OCI-LY3 (cell line): Measurements from ENCODE around the gene ESF1.

ENCODE experiments used
- H2AFZ ChIP-seq: fragments of 200-600, 300-600 bp; shearing (Covaris generic); 2 replicates; pipeline ENCODE4 v1.6.0; 2014; ENCODE audit warnings: antibody characterized with exemption, low read depth, low read length
- H3K27ac ChIP-seq: fragments of 200-600, 300-600 bp; sonication (generic); 2 replicates; pipeline ENCODE4 v1.5.1; 2014; ENCODE audit warnings: mild to moderate bottlenecking, low read length, moderate library complexity, mixed read lengths
- H3K27me3 ChIP-seq: fragments of 200-600, 300-600 bp; sonication (generic); 2 replicates; pipeline ENCODE4 v1.6.1; 2014; ENCODE audit warnings: low read depth, low read length, mixed read lengths
- H3K36me3 ChIP-seq: fragments of 200-600, 300-600 bp; sonication (generic); replicated peaks from 2 replicates; pipeline ENCODE3; 2014; ENCODE audit warnings: low read depth, low read length, mixed read lengths
- H3K4me1 ChIP-seq: fragments of 300-600, 200-600 bp; sonication (generic); 2 replicates; pipeline ENCODE4 v1.6.1; 2014; ENCODE audit warnings: low read length, mixed read lengths
- H3K4me2 ChIP-seq: fragments of 200-600, 300-600 bp; sonication (generic); 2 replicates; pipeline ENCODE4 v1.6.1; 2014; ENCODE audit warnings: low read length, mixed read lengths
- H3K4me3 ChIP-seq: fragments of 300-600, 200-600 bp; sonication (generic); 2 replicates; pipeline ENCODE4 v1.5.1; 2014; ENCODE audit warnings: antibody characterized with exemption, mild to moderate bottlenecking, low read length, moderate library complexity
- H3K79me2 ChIP-seq: fragments of 300-600, 200-600 bp; shearing (Covaris generic); 2 replicates; pipeline ENCODE4 v1.6.1; 2014; ENCODE audit warnings: mild to moderate bottlenecking, low read length, mixed read lengths
- H3K9ac ChIP-seq: fragments of 300-600, 200-600 bp; shearing (Covaris generic); 2 replicates; pipeline ENCODE4 v1.6.0; 2014; ENCODE audit warnings: mild to moderate bottlenecking, low read length, moderate library complexity
- H3K9me3 ChIP-seq: fragments of 200-600, 300-600 bp; shearing (Covaris generic); 2 replicates; pipeline ENCODE4 v1.6.1; 2014; ENCODE audit warnings: low read length, mixed read lengths; ENCODE audit not compliant: insufficient read depth
- H4K20me1 ChIP-seq: fragments of 200-600, 300-600 bp; sonication (generic); 2 replicates; pipeline ENCODE4 v1.6.1; 2016; ENCODE audit warnings: low read length, mixed read lengths; ENCODE audit not compliant: insufficient read depth
- EZH2phosphoT487 ChIP-seq: fragments of 200-600 bp; shearing (Covaris generic); IDR thresholded peaks from 2 replicates; pipeline ENCODE4 v1.6.1; 2018; ENCODE audit warnings: antibody characterized with exemption, mixed run types, low read depth
- TF ChIP-seq, protein P1 (sequence below): fragments of 200-600, 300-600 bp; sonication (generic); IDR thresholded peaks from 2 replicates; pipeline ENCODE4 v1.5.1; 2014; ENCODE audit warnings: antibody characterized with exemption, low read length, low read depth

The ESF1 gene

DNA sequence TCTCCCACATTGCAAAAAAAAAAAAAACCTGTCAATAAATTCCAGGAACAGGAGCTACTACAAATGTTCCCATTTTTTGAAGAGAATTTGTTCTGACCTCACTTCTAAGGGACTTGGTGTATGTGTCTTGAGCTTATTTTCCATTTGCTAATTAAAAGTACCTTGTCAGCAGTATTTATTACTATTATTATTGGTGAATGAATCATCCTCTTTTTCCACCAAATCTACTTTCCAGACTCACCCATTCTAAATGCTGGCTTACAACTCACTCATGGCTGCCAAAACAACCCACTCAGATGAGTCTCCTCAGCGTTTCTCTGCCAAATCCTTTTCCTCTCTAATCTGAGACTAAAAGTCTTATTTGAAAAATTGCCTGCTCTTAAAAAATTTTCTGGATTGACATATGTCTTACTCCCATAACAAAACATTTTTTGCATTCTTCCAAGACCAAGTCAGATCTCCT lies 112.8 kb downstream of the ESF1 start:
- H3K4me2 ChIP-seq = no peak overlapping the region
- H3K4me3 ChIP-seq = no peak overlapping the region
- no peak overlapping the region for H3K27ac ChIP-seq

DNA sequence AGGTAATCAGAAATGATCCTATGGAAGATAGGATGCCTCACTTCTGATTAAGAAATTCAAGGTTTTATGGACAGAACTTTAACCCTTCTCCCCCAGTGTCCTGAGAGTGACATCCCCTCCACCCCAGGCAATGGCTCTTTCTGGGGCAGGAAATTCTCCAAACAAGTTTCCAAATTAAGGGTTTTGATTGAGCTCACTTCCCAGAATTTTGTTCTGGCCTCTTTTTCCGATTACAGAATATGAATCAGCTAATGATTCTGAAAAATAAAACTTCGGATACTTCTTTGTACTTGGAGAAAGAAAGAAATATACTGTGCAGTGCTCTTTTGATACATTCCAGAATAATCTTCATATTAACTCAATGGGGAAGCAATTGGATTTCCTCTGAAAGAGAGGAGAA lies 113.2 kb downstream of the ESF1 start:
- H3K36me3 ChIP-seq = no peaks in the 10 kb centered on the region
- H4K20me1 ChIP-seq = no peaks in the 10 kb centered on the region
- H3K79me2 ChIP-seq = no peaks in the 10 kb centered on the region
- H3K27me3 ChIP-seq = peaks cover 8% of the 10 kb centered on the region
- TF ChIP-seq, protein P1, sequence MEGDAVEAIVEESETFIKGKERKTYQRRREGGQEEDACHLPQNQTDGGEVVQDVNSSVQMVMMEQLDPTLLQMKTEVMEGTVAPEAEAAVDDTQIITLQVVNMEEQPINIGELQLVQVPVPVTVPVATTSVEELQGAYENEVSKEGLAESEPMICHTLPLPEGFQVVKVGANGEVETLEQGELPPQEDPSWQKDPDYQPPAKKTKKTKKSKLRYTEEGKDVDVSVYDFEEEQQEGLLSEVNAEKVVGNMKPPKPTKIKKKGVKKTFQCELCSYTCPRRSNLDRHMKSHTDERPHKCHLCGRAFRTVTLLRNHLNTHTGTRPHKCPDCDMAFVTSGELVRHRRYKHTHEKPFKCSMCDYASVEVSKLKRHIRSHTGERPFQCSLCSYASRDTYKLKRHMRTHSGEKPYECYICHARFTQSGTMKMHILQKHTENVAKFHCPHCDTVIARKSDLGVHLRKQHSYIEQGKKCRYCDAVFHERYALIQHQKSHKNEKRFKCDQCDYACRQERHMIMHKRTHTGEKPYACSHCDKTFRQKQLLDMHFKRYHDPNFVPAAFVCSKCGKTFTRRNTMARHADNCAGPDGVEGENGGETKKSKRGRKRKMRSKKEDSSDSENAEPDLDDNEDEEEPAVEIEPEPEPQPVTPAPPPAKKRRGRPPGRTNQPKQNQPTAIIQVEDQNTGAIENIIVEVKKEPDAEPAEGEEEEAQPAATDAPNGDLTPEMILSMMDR = no peak
- no peak for TF ChIP-seq EZH2phosphoT487
- H3K9ac ChIP-seq = no peak overlapping the region
- peaks cover 14% of the 10 kb centered on the region for H3K4me1 ChIP-seq
- no peak overlapping the region for H2AFZ ChIP-seq
- H3K4me2 ChIP-seq = no peak overlapping the region
- H3K9me3 ChIP-seq = no peaks in the 10 kb centered on the region
- no peak overlapping the region for H3K27ac ChIP-seq
- no peak overlapping the region for H3K4me3 ChIP-seq

More for the DNA sequence above, 112.8 kb downstream of the ESF1 start:
- no peaks in the 10 kb centered on the region for H3K36me3 ChIP-seq
- H3K27me3 ChIP-seq = peaks cover 8% of the 10 kb centered on the region
- peaks cover 14% of the 10 kb centered on the region for H3K4me1 ChIP-seq
- no peaks in the 10 kb centered on the region for H3K9me3 ChIP-seq
- TF ChIP-seq, protein P1 = no peak
- TF ChIP-seq EZH2phosphoT487 = no peak
- H2AFZ ChIP-seq = no peak overlapping the region
- no peak overlapping the region for H3K9ac ChIP-seq
- no peaks in the 10 kb centered on the region for H4K20me1 ChIP-seq
- no peaks in the 10 kb centered on the region for H3K79me2 ChIP-seq

DNA sequence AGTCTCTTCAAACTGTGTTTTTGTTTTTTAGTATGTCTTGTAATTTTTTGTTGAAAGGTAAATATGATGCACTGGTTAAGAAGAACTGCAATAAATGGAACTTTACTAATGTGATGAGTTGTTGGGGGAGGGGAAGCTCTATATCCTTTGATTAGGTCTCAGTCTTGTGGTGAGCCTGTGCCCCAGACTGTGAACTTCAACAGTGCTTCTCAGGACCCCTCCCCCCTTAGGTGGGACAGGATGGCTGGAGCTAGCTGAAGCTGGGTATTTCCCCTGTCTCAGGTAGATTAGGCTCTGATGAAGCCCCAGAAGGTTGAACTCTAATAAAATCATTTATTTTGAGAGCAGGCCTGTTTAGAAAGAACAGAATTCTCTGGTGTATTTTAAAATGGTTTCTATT lies 114.6 kb downstream of the ESF1 start:
- no peak overlapping the region for H3K9ac ChIP-seq

DNA sequence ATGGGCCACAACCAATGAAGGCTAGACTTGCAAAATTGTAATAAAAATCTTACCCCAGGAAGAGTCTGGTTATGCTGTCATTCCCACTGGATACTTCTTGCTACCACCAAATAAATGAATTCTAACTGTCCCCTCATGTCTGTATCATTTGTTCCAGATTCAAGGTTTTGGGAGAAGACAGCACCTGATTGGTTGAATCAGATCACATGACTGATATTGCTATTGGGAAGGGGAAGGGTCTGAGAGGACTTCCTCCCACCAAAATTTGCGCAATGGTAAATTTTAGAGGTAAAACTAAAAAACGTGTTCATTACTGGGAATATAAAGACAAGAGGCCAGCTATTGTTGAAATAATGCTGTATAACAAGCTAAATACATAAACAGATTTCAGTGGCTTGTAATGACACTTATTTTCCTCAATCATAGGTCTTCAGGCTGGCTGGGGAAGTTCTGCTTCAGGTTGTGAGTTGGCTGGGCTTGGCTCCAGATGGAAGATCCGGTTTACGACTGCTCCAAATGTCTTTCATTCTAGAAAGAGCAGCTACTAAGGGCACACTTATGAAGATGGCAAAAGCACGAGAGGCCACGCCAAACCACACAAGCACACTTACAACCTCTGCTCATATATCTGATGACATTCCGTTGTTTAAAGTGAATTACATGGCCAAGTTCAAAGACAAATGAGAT lies 118.9 kb downstream of the ESF1 start:
- peaks cover 12% of the 10 kb centered on the region for H3K4me1 ChIP-seq
- peaks cover 37% of the 10 kb centered on the region for H3K27me3 ChIP-seq
- no peaks in the 10 kb centered on the region for H3K36me3 ChIP-seq
- H3K9ac ChIP-seq = no peak overlapping the region
- H4K20me1 ChIP-seq = no peaks in the 10 kb centered on the region
- TF ChIP-seq, protein P1 = no peak
- no peak for TF ChIP-seq EZH2phosphoT487
- no peaks in the 10 kb centered on the region for H3K9me3 ChIP-seq
- no peak overlapping the region for H3K27ac ChIP-seq
- H3K79me2 ChIP-seq = no peaks in the 10 kb centered on the region
- no peak overlapping the region for H2AFZ ChIP-seq
- no peak overlapping the region for H3K4me3 ChIP-seq
- H3K4me2 ChIP-seq = no peak overlapping the region

More for the DNA sequence above, 114.6 kb downstream of the ESF1 start:
- H3K4me1 ChIP-seq = peaks cover 14% of the 10 kb centered on the region
- no peak for TF ChIP-seq EZH2phosphoT487
- TF ChIP-seq, protein P1 = no peak
- peak overlapping the region; percentile 41 for H3K4me2 ChIP-seq
- H3K79me2 ChIP-seq = no peaks in the 10 kb centered on the region
- no peak overlapping the region for H2AFZ ChIP-seq
- H3K36me3 ChIP-seq = no peaks in the 10 kb centered on the region
- H3K27ac ChIP-seq = no peak overlapping the region
- H3K4me3 ChIP-seq = no peak overlapping the region
- no peaks in the 10 kb centered on the region for H4K20me1 ChIP-seq
- H3K27me3 ChIP-seq = peaks cover 18% of the 10 kb centered on the region
- no peaks in the 10 kb centered on the region for H3K9me3 ChIP-seq
